ENCODE results near the gene RFXANK.
"Not testable (repeated sequence)": the region's sequence is repeated elsewhere in the genome, so short reads cannot be mapped to it uniquely, and the experiment has no call there.

Gene RFXANK

DNA sequence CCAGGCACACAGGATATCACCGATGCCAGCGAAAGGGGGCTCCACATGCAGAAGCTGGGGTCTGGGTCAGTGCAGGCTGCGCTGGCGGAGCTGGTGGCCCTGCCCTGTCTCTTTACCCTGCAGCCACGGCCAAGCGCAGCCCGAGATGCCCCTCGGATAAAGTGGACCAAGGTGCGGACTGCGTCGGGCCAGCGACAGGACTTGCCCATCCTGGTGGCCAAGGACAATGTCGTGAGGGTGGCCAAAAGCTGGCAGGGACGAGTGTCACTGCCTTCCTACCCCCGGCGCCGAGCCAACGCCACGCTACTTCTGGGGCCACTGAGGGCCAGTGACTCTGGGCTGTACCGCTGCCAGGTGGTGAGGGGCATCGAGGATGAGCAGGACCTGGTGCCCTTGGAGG lies 26.9 kb downstream of the RFXANK start:
- TF ChIP-seq, protein P1, sequence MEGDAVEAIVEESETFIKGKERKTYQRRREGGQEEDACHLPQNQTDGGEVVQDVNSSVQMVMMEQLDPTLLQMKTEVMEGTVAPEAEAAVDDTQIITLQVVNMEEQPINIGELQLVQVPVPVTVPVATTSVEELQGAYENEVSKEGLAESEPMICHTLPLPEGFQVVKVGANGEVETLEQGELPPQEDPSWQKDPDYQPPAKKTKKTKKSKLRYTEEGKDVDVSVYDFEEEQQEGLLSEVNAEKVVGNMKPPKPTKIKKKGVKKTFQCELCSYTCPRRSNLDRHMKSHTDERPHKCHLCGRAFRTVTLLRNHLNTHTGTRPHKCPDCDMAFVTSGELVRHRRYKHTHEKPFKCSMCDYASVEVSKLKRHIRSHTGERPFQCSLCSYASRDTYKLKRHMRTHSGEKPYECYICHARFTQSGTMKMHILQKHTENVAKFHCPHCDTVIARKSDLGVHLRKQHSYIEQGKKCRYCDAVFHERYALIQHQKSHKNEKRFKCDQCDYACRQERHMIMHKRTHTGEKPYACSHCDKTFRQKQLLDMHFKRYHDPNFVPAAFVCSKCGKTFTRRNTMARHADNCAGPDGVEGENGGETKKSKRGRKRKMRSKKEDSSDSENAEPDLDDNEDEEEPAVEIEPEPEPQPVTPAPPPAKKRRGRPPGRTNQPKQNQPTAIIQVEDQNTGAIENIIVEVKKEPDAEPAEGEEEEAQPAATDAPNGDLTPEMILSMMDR (IDR thresholded peaks at IDR 0.05; ENCODE audit: low read depth, low read length): no peak
- no peak for DNase-seq (ENCODE audit: extremely low read depth, low read depth)

DNA sequence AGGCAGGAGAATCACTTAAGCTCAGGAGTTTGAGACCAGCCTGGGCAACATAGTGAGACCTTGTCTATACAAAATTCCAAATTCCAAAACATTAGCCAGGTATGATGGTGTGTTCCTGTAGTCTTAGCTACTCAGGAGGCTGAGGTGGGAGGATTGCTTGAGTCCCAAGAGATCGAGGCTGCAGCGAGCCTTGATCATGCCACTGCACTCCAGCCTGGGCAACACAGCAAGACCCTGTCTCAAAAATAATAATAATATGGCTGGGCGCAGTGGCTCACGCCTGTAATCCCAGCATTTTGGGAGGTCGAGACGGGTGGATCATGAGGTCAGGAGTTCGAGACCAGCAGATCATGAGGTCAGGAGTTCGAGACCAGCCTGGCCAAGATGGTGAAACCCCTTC lies 28.9 kb downstream of the RFXANK start:
- not testable (repeated sequence) for DNase-seq (ENCODE audit: extremely low read depth, low read depth)

- no peak for DNase-seq (ENCODE audit: extremely low read depth, low read depth)
- TF ChIP-seq, protein P1 (IDR thresholded peaks at IDR 0.05; ENCODE audit: low read depth, low read length): no peak
These were observed 31.0 kb downstream of the RFXANK start for GRCh38 chr19:19223060-19223459.

- DNase-seq (ENCODE audit: extremely low read depth, low read depth): no peak
- TF ChIP-seq, protein P1 (IDR thresholded peaks at IDR 0.05; ENCODE audit: low read depth, low read length): no peak
These were observed 31.6 kb downstream of the RFXANK start for GRCh38 chr19:19223636-19224035.

DNA sequence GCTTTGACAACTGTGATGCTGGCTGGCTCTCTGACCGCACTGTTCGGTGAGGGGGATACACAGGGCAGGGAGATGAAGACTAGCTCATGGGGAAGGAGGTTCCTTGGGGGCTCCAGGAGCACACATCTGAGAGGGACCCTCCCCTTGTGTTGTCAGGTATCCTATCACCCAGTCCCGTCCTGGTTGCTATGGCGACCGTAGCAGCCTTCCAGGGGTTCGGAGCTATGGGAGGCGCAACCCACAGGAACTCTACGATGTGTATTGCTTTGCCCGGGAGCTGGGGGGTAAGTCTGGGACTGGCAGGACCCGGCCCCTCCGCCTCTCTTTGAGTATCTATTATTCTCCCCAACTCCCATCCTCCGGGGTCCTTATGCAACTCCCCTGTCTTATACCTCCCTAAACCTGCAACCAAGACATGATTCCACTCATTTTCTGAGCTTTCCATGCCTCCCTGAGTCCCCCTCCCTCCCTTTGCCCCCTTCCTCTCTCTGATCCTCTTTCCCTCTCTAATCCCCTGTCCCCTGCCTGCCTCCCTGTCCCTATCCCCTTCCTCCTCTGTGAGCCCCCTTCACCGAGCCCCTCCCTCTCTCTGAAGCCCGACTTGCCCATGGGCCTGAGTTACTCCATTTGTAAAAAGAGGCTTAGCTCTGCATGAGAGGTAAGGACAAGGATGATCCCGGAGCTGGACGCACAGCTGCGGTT lies 32.2 kb downstream of the RFXANK start:
- TF ChIP-seq, protein P1 (IDR thresholded peaks at IDR 0.05; ENCODE audit: low read depth, low read length): no peak
- DNase-seq (ENCODE audit: extremely low read depth, low read depth): no peak

- peak; percentile 8 for DNase-seq (ENCODE audit: extremely low read depth, low read depth)
- TF ChIP-seq, protein P1 (IDR thresholded peaks at IDR 0.05; ENCODE audit: low read depth, low read length): peak; percentile 59
These were observed 32.9 kb downstream of the RFXANK start for GRCh38 chr19:19224852-19225494.

DNA sequence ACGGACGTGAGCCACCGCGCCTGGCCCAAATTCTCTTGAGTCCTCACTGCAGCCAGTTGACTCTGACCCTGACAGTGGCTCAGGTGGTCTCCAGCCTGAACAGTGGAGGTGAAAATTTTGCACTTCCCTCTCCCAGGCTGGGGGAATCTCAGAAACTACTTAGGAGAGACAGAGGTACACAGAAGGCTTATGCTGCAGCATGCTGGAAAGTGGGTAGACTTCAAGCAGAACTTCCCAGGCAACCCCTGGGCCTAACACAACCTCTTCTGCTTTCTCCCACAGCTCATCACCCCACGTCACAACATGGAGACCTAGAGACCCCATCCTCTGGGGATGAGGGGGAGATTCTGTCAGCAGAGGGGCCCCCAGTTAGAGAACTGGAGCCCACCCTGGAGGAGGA lies 34.1 kb downstream of the RFXANK start:
- no peak for DNase-seq (ENCODE audit: extremely low read depth, low read depth)
- TF ChIP-seq, protein P1 (IDR thresholded peaks at IDR 0.05; ENCODE audit: low read depth, low read length): no peak
